PC-3 (cell line): ENCODE data around the gene MSH3. TPM values are rescaled to one million over a fixed set of nuclear protein-coding genes. Genes with fewer than 3 reads are reported as not detected.

Experiments used
- ATAC-seq: fragments of 200-7000 bp; cut with Tn5 transposase; 2 replicates; pipeline ENCODE4 v1.9.1; 2020; ENCODE audit warnings: mild to moderate bottlenecking, moderate library complexity
- BruUV-seq: library from RNA; stranded (reverse); fragments of 400-500 nt; replicated peaks from 2 replicates; lab custom pipeline; 2021; lab: Mats Ljungman, UMichigan
- CTCF ChIA-PET: fragments of 300-600 bp; sonication (Branson Sonifier 250); formaldehyde crosslinking; loops from one replicate; lab custom pipeline; 2022; ENCODE audit warnings: antibody characterized with exemption; lab: Charles Lee
- POLR2A ChIA-PET: fragments of 300-600 bp; sonication (Branson Sonifier 250); formaldehyde crosslinking; loops from one replicate; lab custom pipeline; 2022; ENCODE audit warnings: antibody characterized with exemption; ENCODE audit not compliant: unreplicated experiment; lab: Charles Lee
- DNase-seq: peaks from one replicate; pipeline ENCODE4 v3.0.0-alpha.2; 2015
- H2AFZ ChIP-seq: fragments of 300-600 bp; sonication (generic); 2 replicates; pipeline ENCODE4 v1.6.0; 2016; ENCODE audit warnings: antibody characterized with exemption, low read length
- H3F3A ChIP-seq: fragments of 300-600 bp; sonication (generic); one replicate; pipeline ENCODE4 v1.6.0; 2017; ENCODE audit warnings: antibody characterized with exemption, low read length, control low read depth, mild to moderate bottlenecking; ENCODE audit not compliant: unreplicated experiment
- H3K27ac ChIP-seq: fragments of 300-600 bp; sonication (generic); 2 replicates; pipeline ENCODE4 v1.5.1; 2016; ENCODE audit warnings: mild to moderate bottlenecking, low read length
- H3K27me3 ChIP-seq: fragments of 300-600 bp; sonication (generic); 2 replicates; pipeline ENCODE4 v1.6.1; 2016; ENCODE audit warnings: low read length, mixed read lengths
- H3K36me3 ChIP-seq: fragments of 300-600 bp; sonication (generic); 2 replicates; pipeline ENCODE4 v1.6.1; 2016; ENCODE audit warnings: low read depth, mixed run types, low read length, mixed read lengths
- H3K4me1 ChIP-seq: fragments of 300-600 bp; sonication (generic); 2 replicates; pipeline ENCODE4 v1.5.1; 2016; ENCODE audit warnings: low read length; ENCODE audit not compliant: insufficient read depth
- H3K4me2 ChIP-seq: fragments of 300-600 bp; sonication (generic); 2 replicates; pipeline ENCODE4 v1.6.0; 2016; ENCODE audit warnings: low read length
- H3K4me3 ChIP-seq: fragments of 300-600 bp; sonication (generic); 2 replicates; pipeline ENCODE4 v1.5.1; 2016; ENCODE audit warnings: mild to moderate bottlenecking, low read length, mixed read lengths
- H3K79me2 ChIP-seq: fragments of 300-600 bp; sonication (generic); 2 replicates; pipeline ENCODE4 v1.6.1; 2017; ENCODE audit warnings: low read length, mixed read lengths
- H3K9ac ChIP-seq: fragments of 300-600 bp; sonication (generic); 2 replicates; pipeline ENCODE4 v1.6.0; 2016; ENCODE audit warnings: mild to moderate bottlenecking, low read length
- H3K9me2 ChIP-seq: fragments of 300-600 bp; sonication (generic); replicated peaks from 2 replicates; pipeline ENCODE4 v1.6.1; 2016; ENCODE audit warnings: mixed run types, low read length, mixed read lengths
- H3K9me3 ChIP-seq: fragments of 300-600 bp; sonication (generic); 2 replicates; pipeline ENCODE4 v1.6.1; 2016; ENCODE audit warnings: low read length, mixed read lengths
- H4K20me1 ChIP-seq: fragments of 300-600 bp; sonication (generic); 2 replicates; pipeline ENCODE4 v1.6.1; 2016; ENCODE audit warnings: low read length, mixed read lengths
- CTCF ChIP-seq: fragments of 300-600 bp; sonication (generic); conservative IDR thresholded peaks from 2 replicates; pipeline ENCODE4 v1.5.1; 2017; ENCODE audit warnings: antibody characterized with exemption, low read depth, mild to moderate bottlenecking, low read length
- EZH2 ChIP-seq: fragments of 300-600 bp; sonication (generic); IDR thresholded peaks from one replicate; pipeline ENCODE4 v1.6.1; 2017; ENCODE audit warnings: antibody characterized with exemption, mild to moderate bottlenecking, low read length; ENCODE audit not compliant: unreplicated experiment
- EZH2phosphoT487 ChIP-seq: fragments of 300-600 bp; sonication (generic); IDR thresholded peaks from 2 replicates; pipeline ENCODE4 v1.6.1; 2018; ENCODE audit warnings: mild to moderate bottlenecking, antibody characterized with exemption, low read length, borderline replicate concordance
- intact Hi-C: fragments of 100-400 bp; cut with micrococcal nuclease; formaldehyde crosslinking; loops from 2 replicates; pipeline ENCODE4 v1.9.0; 2023
- total RNA-seq: library from RNA; depleted of rRNA; stranded (reverse); fragments of >200 nt; gene quantifications from 2 replicates; pipeline ENCODE4 v1.2.3, GENCODE V29; 2014

The MSH3 gene
- total RNA-seq, 1 experiment from 2014 or later, result 9.0 TPM

- H2AFZ ChIP-seq, result 0 out of 2 replicates have a peak overlapping the region, but pooled peaks have one; percentile 34
- ATAC-seq (no peak), DNase-seq (peak; percentile 4)
- H3K27me3 ChIP-seq, result no peaks in the 10 kb centered on the region
- no peak overlapping the region for H3K27ac ChIP-seq
- intact Hi-C loops, result no loop called here
- BruUV-seq, result no TSS peak
- H3F3A ChIP-seq, result no peaks in the 10 kb centered on the region
- TF ChIP-seq EZH2 (no peak), EZH2phosphoT487 (no peak), CTCF (no peak)
- no peaks in the 10 kb centered on the region for H3K9me2 ChIP-seq
- peak overlapping the region; percentile 91 for H3K9ac ChIP-seq
- CTCF ChIA-PET, result no interaction called here
- peaks cover 8% of the 10 kb centered on the region for H3K4me1 ChIP-seq
- POLR2A ChIA-PET, result no interaction called here
- no peaks in the 10 kb centered on the region for H3K9me3 ChIP-seq
- H3K36me3 ChIP-seq, result 0 out of 2 replicates have a peak, but pooled peaks cover 8% of the 10 kb centered on the region
- peak overlapping the region; percentile 95 for H3K4me2 ChIP-seq
- peaks cover 32% of the 10 kb centered on the region for H3K79me2 ChIP-seq
- peak overlapping the region; percentile 99 for H3K4me3 ChIP-seq
- H4K20me1 ChIP-seq, result peaks cover 10% of the 10 kb centered on the region; the same call in 1 of the 2 replicates
Measured at GRCh38 chr5:80654054-80654390, 430 bp upstream of the MSH3 start.

- peak overlapping the region; percentile 91 for H3K9ac ChIP-seq
- no peaks in the 10 kb centered on the region for H3K27me3 ChIP-seq
- peaks cover 32% of the 10 kb centered on the region for H3K79me2 ChIP-seq
- TF ChIP-seq EZH2phosphoT487, result no peak
- no peak for TF ChIP-seq EZH2
- no peak for TF ChIP-seq CTCF
- DNase-seq, result peak; percentile 22
- peak overlapping the region; percentile 75 for H3K4me3 ChIP-seq
- H3K4me2 ChIP-seq, result peak overlapping the region; percentile 94
- peaks cover 8% of the 10 kb centered on the region for H3K4me1 ChIP-seq
- peak overlapping the region; percentile 56 for H3K27ac ChIP-seq
- no peaks in the 10 kb centered on the region for H3K9me3 ChIP-seq
- no peaks in the 10 kb centered on the region for H3F3A ChIP-seq
- 0 out of 2 replicates have a peak, but pooled peaks cover 8% of the 10 kb centered on the region for H3K36me3 ChIP-seq
- ATAC-seq, result no peak
- peaks cover 10% of the 10 kb centered on the region; the same call in 1 of the 2 replicates for H4K20me1 ChIP-seq
- intact Hi-C loops, result loop anchor here (1.0 kb wide), 1 partner anchor 167 kb away; the partner anchor contains the start of gene FAM151B
- peak overlapping the region; percentile 1; the same call in 1 of the 2 replicates for H2AFZ ChIP-seq
- POLR2A ChIA-PET, result no interaction called here
- CTCF ChIA-PET, result no interaction called here
- TSS peak; percentile 81 for BruUV-seq
- H3K9me2 ChIP-seq, result no peaks in the 10 kb centered on the region
Measured at GRCh38 chr5:80655231-80655774, 851 bp downstream of the MSH3 start.

- Histone ChIP-seq H3K4me2 (peak overlapping the region; percentile 94; the same call in 1 of the 2 replicates), H3K9ac (no peak overlapping the region), H3K79me2 (peaks cover 32% of the 10 kb centered on the region), H4K20me1 (peaks cover 10% of the 10 kb centered on the region; the same call in 1 of the 2 replicates), H3K27me3 (no peaks in the 10 kb centered on the region), H3K36me3 (0 out of 2 replicates have a peak, but pooled peaks cover 8% of the 10 kb centered on the region), H3K9me3 (no peaks in the 10 kb centered on the region), H3K4me3 (no peak overlapping the region), H2AFZ (no peak overlapping the region), H3K27ac (no peak overlapping the region), H3F3A (no peaks in the 10 kb centered on the region), H3K9me2 (no peaks in the 10 kb centered on the region), H3K4me1 (peaks cover 8% of the 10 kb centered on the region)
- intact Hi-C loops, result no loop called here
- ChIA-PET CTCF (no interaction called here), POLR2A (no interaction called here)
- no peak for DNase-seq
- BruUV-seq, result no TSS peak
- ATAC-seq, result no peak
- TF ChIP-seq EZH2, result no peak
- peak; percentile 26; the same call in 1 of the 2 replicates for TF ChIP-seq CTCF
- TF ChIP-seq EZH2phosphoT487, result no peak
Measured at GRCh38 chr5:80656425-80656824, 2.0 kb downstream of the MSH3 start.
